ENCODE results near the gene MAPK12. TPM values are rescaled to one million over a fixed set of nuclear protein-coding genes. Genes with fewer than 3 reads are reported as not detected.
"Not testable (repeated sequence)": the region's sequence is repeated elsewhere in the genome, so short reads cannot be mapped to it uniquely, and the experiment has no call there.

The MAPK12 gene
- total and polyA plus RNA-seq, 10 of the 15 experiments (the other 5 are each of a cell fraction or from before 2014, with no cell fraction given) = 1.1 to 38.9 (median 16.3) TPM

DNA sequence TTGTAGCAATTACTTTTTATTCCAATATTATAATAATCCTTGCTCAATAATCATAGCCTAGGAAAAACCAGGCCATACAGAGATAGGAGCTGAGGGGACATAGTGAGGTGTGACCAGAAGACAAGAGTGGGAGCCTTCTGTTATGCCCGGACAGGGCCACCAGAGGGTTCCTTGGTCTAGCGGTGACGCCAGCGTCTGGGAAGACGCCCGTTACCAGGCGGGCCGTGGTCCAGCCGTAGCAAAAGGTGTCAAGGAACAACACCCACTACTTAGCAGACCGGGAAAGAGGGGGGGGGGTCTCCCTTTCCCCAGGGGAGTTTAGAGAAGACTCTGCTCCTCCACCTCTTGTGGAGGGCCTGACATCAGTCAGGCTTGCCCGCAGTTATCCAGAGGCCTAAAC, 11.9 kb upstream of the MAPK12 start:
- FAIRE-seq; H2AFZ ChIP-seq (ENCODE audit: control insufficient read depth, low read depth, low read length); H3K27me3 ChIP-seq (replicated peaks in 1 of 2; ENCODE audit: control insufficient read depth in 2 of 2, insufficient read depth in 2 of 2, low read length in 1 of 2); ATAC-seq; DNase-seq (ENCODE audit: low read depth, low spot score); H4K20me1 ChIP-seq (ENCODE audit: control insufficient read depth, insufficient read depth); H3K27ac ChIP-seq (ENCODE audit: control insufficient read depth, insufficient read depth); H3K4me2 ChIP-seq (ENCODE audit: control insufficient read depth, insufficient read depth); POLR2A ChIA-PET; H3K4me3 ChIP-seq; H3K79me2 ChIP-seq (ENCODE audit: control insufficient read depth, insufficient read depth, low read length); intact Hi-C loops (cut with micrococcal nuclease; ENCODE audit: unreplicated experiment); BruUV-seq (replicated peaks); H3K4me1 ChIP-seq (ENCODE audit: control insufficient read depth, insufficient read depth, low read length); H3K9ac ChIP-seq (ENCODE audit: control insufficient read depth, insufficient read depth, low read length); H3K9me3 ChIP-seq (replicated peaks; ENCODE audit: control insufficient read depth, insufficient read depth, low read length); in situ Hi-C loops (cut with MboI): not testable (repeated sequence)
- ChIA-PET SMC1A (ENCODE audit: uncharacterized antibody, unreplicated experiment) (interaction anchor here (1.0 to 2.0 kb wide), 2 partner anchors 11 to 50 kb away, joined by 3 to 4 read pairs; no protein-coding TSS in a partner anchor), CTCF (interaction anchor here (0.9 to 2.9 kb wide), 7 partner anchors 22 to 347 kb away, joined by 3 to 20 read pairs (median 4); partner anchors contain the start of gene HDAC10), RAD21 (ENCODE audit: unreplicated experiment) (interaction anchor here (1.6 kb wide), 1 partner anchor 348 kb away, joined by 3 read pairs; no protein-coding TSS in a partner anchor)
- H3K36me3 ChIP-seq (ENCODE audit: control insufficient read depth in 2 of 2, insufficient read depth in 2 of 2, low read length in 1 of 2) = peaks cover 0 to 19% of the 10 kb centered on the region in 2 experiments; a peak in 3 of 4 replicates
- 84% methylated on average over 11 of the region's 11 CpGs for WGBS (ENCODE audit: insufficient coverage, insufficient replicate concordance, low lambda C conversion rate, missing lambda C conversion rate)

DNA sequence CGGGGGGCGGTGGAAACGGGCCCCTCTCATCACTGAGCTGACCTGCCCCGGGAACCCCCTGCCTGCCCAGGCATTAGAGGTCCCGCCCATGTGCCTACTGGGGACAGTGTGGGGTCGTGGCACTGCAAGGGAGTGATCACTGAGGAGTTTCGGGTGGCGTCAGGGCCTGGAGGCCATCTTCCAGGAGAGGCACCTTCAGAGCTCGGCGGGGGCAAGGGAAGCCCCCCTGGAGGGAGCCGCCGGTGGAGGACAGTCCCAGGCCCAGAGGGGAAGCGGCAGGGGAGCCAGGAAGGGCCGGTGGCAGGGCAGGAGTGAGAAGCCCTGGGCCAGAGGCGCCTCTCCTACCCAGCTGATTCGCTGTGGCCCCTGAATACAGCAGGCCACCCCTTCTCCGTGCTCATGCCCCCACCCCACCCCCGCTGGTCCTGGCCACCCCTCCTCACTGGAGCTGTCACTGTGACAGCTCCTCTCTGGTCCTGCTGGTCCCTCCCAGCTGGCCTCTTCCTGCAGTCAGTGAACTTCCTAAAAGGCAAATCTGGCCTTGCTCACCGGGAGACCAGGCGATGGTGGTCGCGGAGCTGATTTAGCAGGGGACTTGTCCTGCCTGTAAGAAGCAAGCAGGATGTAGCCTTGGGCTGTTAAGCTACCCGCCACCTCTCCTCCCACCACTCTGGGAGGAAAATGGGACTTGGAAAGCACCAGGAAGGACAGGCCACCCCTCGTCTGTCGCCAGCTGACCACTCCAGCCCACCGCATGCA, 10.7 kb upstream of the MAPK12 start:
- SMC1A ChIA-PET (ENCODE audit: uncharacterized antibody, unreplicated experiment) = interaction anchor here (0.8 to 2.0 kb wide), 4 partner anchors 30 to 61 kb away, joined by 3 to 4 read pairs (median 4); no protein-coding TSS in a partner anchor
- Histone ChIP-seq H3K9ac (ENCODE audit: control insufficient read depth, insufficient read depth, low read length) (no peak overlapping the region), H3K4me1 (ENCODE audit: control insufficient read depth, insufficient read depth, low read length) (peaks cover 10% of the 10 kb centered on the region), H2AFZ (ENCODE audit: control insufficient read depth, low read depth, low read length) (no peak overlapping the region), H3K4me3 (no peak overlapping the region), H3K9me3 (replicated peaks; ENCODE audit: control insufficient read depth, insufficient read depth, low read length) (no peaks in the 10 kb centered on the region), H3K36me3 (ENCODE audit: control insufficient read depth in 2 of 2, insufficient read depth in 2 of 2, low read length in 1 of 2) (peaks cover 0 to 11% of the 10 kb centered on the region in 2 experiments; a peak in 3 of 4 replicates), H3K79me2 (ENCODE audit: control insufficient read depth, insufficient read depth, low read length) (no peaks in the 10 kb centered on the region), H4K20me1 (ENCODE audit: control insufficient read depth, insufficient read depth) (no peaks in the 10 kb centered on the region), H3K4me2 (ENCODE audit: control insufficient read depth, insufficient read depth) (peak overlapping the region; percentile 33; the same call in 1 of the 2 replicates), H3K27me3 (replicated peaks in 1 of 2; ENCODE audit: control insufficient read depth in 2 of 2, insufficient read depth in 2 of 2, low read length in 1 of 2) (no peaks in the 10 kb centered on the region), H3K27ac (ENCODE audit: control insufficient read depth, insufficient read depth) (no peak overlapping the region)
- POLR2A ChIA-PET = interaction anchor here (1.0 to 2.1 kb wide), 3 partner anchors 10 to 31 kb away, joined by 3 to 5 read pairs (median 5); partner anchors contain the start of gene TUBGCP6
- no peak for DNase-seq (ENCODE audit: low read depth, low spot score)
- no peak for FAIRE-seq
- WGBS (ENCODE audit: insufficient coverage, insufficient replicate concordance, low lambda C conversion rate, missing lambda C conversion rate) = 56% methylated on average over 18 of the region's 26 CpGs
- intact Hi-C loops (cut with micrococcal nuclease; ENCODE audit: unreplicated experiment) (no loop called here), in situ Hi-C loops (cut with MboI) (no loop called here)
- CTCF ChIA-PET = interaction anchor here (0.6 to 2.9 kb wide), 12 partner anchors 21 to 349 kb away, joined by 3 to 20 read pairs (median 4); partner anchors contain the start of gene HDAC10
- peak; percentile 1; the same call in 2 of the 3 replicates for ATAC-seq
- no peak for TF ChIP-seq SPI1 (IDR thresholded peaks at IDR 0.05; ENCODE audit: borderline replicate concordance, insufficient read depth, low read depth, low read length)
- peak; percentile 10; the same call in 1 of the 2 replicates for TF ChIP-seq POLR2A (IDR thresholded peaks at IDR 0.05; ENCODE audit: low read depth, low read length)
- RAD21 ChIA-PET (ENCODE audit: unreplicated experiment) = interaction anchor here (1.0 to 1.3 kb wide), 2 partner anchors 51 to 69 kb away, joined by 3 to 5 read pairs; no protein-coding TSS in a partner anchor
- BruUV-seq (replicated peaks) = no TSS peak
